GM12872 (cell line): ENCODE results near the gene PRMT3.

ENCODE experiments used
- CTCF ChIP-seq: IDR thresholded peaks from 3 replicates; pipeline ENCODE4 v1.5.1; 2011; ENCODE audit warnings: low read depth, mild to moderate bottlenecking, low read length, moderate library complexity; ENCODE audit not compliant: insufficient read depth

The PRMT3 gene

GRCh38 chr11:20536365-20536764 is 148.8 kb downstream of the PRMT3 start:
- no peak for TF ChIP-seq CTCF

- TF ChIP-seq CTCF, result no peak
Observed at GRCh38 chr11:20536784-20537183, 149.3 kb downstream of the PRMT3 start.

- no peak for TF ChIP-seq CTCF
Observed at GRCh38 chr11:20541503-20541902, 154.0 kb downstream of the PRMT3 start.

GRCh38 chr11:20544603-20545237 is 157.2 kb downstream of the PRMT3 start:
- TF ChIP-seq CTCF, result no peak

GRCh38 chr11:20547411-20547810 is 159.9 kb downstream of the PRMT3 start:
- TF ChIP-seq CTCF, result no peak

GRCh38 chr11:20551096-20551495 is 163.6 kb downstream of the PRMT3 start:
- TF ChIP-seq CTCF, result no peak

GRCh38 chr11:20555783-20556182 is 168.3 kb downstream of the PRMT3 start:
- TF ChIP-seq CTCF, result no peak
